Endothelial cell of umbilical vein (primary cell): ENCODE data around the gene LMF1. TPM values are rescaled to one million over a fixed set of nuclear protein-coding genes. Genes with fewer than 3 reads are reported as not detected.
A peak's percentile ranks its signal among the peaks of the same experiment; 100 is the strongest.

Experiments
- BruUV-seq: library from RNA; stranded (reverse); fragments of 400-500 nt; replicated peaks from 2 replicates; lab custom pipeline; 2021; lab: Mats Ljungman, UMichigan
- CTCF ChIA-PET: fragments of 300-600, 350-600 bp; sonication (Branson Sonifier 250); formaldehyde crosslinking; loops from one replicate; lab custom pipeline; 2021; ENCODE audit warnings: antibody characterized with exemption, inconsistent platforms; lab: Charles Lee
- POLR2A ChIA-PET: fragments of 300-600, 350-600 bp; sonication (Branson Sonifier 250); formaldehyde crosslinking; loops from one replicate; lab custom pipeline; 2021; ENCODE audit warnings: antibody characterized with exemption, inconsistent platforms; lab: Charles Lee
- DNase-seq: peaks from one replicate; pipeline ENCODE4 v3.0.0-alpha.2; 2011; ENCODE audit warnings: low read depth, low spot score
- FAIRE-seq: peaks from 2 replicates; lab custom pipeline; 2011; peaks lifted over from hg19 to GRCh38; lab: Jason Lieb, UNC
- H2AFZ ChIP-seq: 2 replicates; pipeline ENCODE4 v1.6.0; 2012; ENCODE audit warnings: low read depth, low read length, control low read depth, inconsistent platforms
- H3K27ac ChIP-seq: 2 replicates; pipeline ENCODE4 v1.5.1; 2011; ENCODE audit warnings: low read depth, mild to moderate bottlenecking, control low read depth, low read length, moderate library complexity; ENCODE audit not compliant: insufficient read depth
- H3K27me3 ChIP-seq, 2 experiments: 2 replicates each; pipeline versions ENCODE4 v1.6.0 to v1.6.1; 2011; ENCODE audit warnings: low read length in 2 of 2, mixed read lengths in 1 of 2; ENCODE audit not compliant: control insufficient read depth in 2 of 2, insufficient read depth in 2 of 2
- H3K36me3 ChIP-seq, 2 experiments: 2 replicates in 1 of 2; 3 replicates in 1 of 2; pipeline ENCODE4 v1.5.1; 2011; ENCODE audit warnings: low read length in 2 of 2, mild to moderate bottlenecking in 1 of 2, moderate library complexity in 1 of 2; ENCODE audit not compliant: control insufficient read depth in 2 of 2, insufficient read depth in 2 of 2; ENCODE audit errors: extremely low read depth in 1 of 2
- H3K4me1 ChIP-seq: 3 replicates; pipeline ENCODE4 v1.5.1; 2011; ENCODE audit warnings: mild to moderate bottlenecking, low read length; ENCODE audit not compliant: control insufficient read depth, insufficient read depth; ENCODE audit errors: extremely low read depth
- H3K4me2 ChIP-seq: 2 replicates; pipeline ENCODE4 v1.6.1; 2011; ENCODE audit warnings: low read length, control low read depth, mixed read lengths; ENCODE audit not compliant: insufficient read depth
- H3K4me3 ChIP-seq, 3 experiments: fragments of 200-600 bp in 1 of 3; sonication (generic), shearing (Covaris generic) in 1 of 3; replicated peaks in 1 of 3; 2 replicates each; pipeline ENCODE4 v1.5.1; 2011 to 2016; ENCODE audit warnings: control low read depth in 3 of 3, low read length in 3 of 3, mild to moderate bottlenecking in 2 of 3, inconsistent platforms in 1 of 3, low read depth in 1 of 3, moderate library complexity in 1 of 3; ENCODE audit not compliant: insufficient read depth in 1 of 3
- H3K79me2 ChIP-seq: 2 replicates; pipeline ENCODE4 v1.6.0; 2012; ENCODE audit warnings: low read length, inconsistent platforms; ENCODE audit not compliant: control insufficient read depth, insufficient read depth
- H3K9ac ChIP-seq: replicated peaks from 2 replicates; pipeline ENCODE3; 2011; ENCODE audit warnings: low read length, control low read depth; ENCODE audit not compliant: insufficient read depth; ENCODE audit errors: extremely low read depth
- H3K9me1 ChIP-seq: replicated peaks from 3 replicates; pipeline ENCODE4 v1.6.0; 2011; ENCODE audit warnings: mild to moderate bottlenecking, low read length; ENCODE audit not compliant: control insufficient read depth, insufficient read depth; ENCODE audit errors: extremely low read depth
- H3K9me3 ChIP-seq: replicated peaks from 2 replicates; pipeline ENCODE4 v1.5.1; 2012; ENCODE audit warnings: low read length, inconsistent platforms; ENCODE audit not compliant: control insufficient read depth, insufficient read depth
- H4K20me1 ChIP-seq: replicated peaks from 2 replicates; pipeline ENCODE3; 2011; ENCODE audit warnings: mild to moderate bottlenecking, low read length; ENCODE audit not compliant: control insufficient read depth, insufficient read depth; ENCODE audit errors: extremely low read depth
- EZH2 ChIP-seq: IDR thresholded peaks from 2 replicates; pipeline ENCODE4 v1.6.1; 2012; ENCODE audit warnings: borderline replicate concordance, low read depth, mild to moderate bottlenecking, moderate library complexity, low read length, inconsistent platforms; ENCODE audit not compliant: severe bottlenecking
- FOS ChIP-seq: IDR thresholded peaks from 2 replicates; pipeline ENCODE4 v1.6.1; 2011; ENCODE audit warnings: mild to moderate bottlenecking, low read length, moderate library complexity, borderline replicate concordance; ENCODE audit not compliant: insufficient read depth
- JUN ChIP-seq: IDR thresholded peaks from 2 replicates; pipeline ENCODE4 v1.6.1; 2011; ENCODE audit warnings: borderline replicate concordance, low read depth; ENCODE audit not compliant: insufficient read length, insufficient read depth
- MAX ChIP-seq: IDR thresholded peaks from 2 replicates; pipeline ENCODE4 v1.6.1; 2011; ENCODE audit not compliant: insufficient read depth, insufficient read length
- POLR2A ChIP-seq: IDR thresholded peaks from 2 replicates; pipeline ENCODE4 v1.6.1; 2012; ENCODE audit warnings: low read depth, mild to moderate bottlenecking, control low read depth, low read length
- POLR2AphosphoS5 ChIP-seq: IDR thresholded peaks from 2 replicates; pipeline ENCODE4 v1.6.1; 2012; ENCODE audit warnings: low read depth, mild to moderate bottlenecking, control low read depth, low read length, moderate library complexity; ENCODE audit not compliant: insufficient read depth
- dilution Hi-C: fragments of 300-500 bp; cut with MboI; formaldehyde crosslinking; loops from one replicate; pipeline ENCODE4 v1.15.0; 2019; ENCODE audit warnings: low sequenced_read_pairs; ENCODE audit not compliant: extremely low pct_ligation_motif_present
- intact Hi-C: fragments of 100-400 bp; cut with micrococcal nuclease; formaldehyde crosslinking; loops from one replicate; pipeline ENCODE4 v1.10.0; 2022
- polyA plus RNA-seq, 4 experiments: library from polyadenylated mRNA; depleted of rRNA in 3 of 4; stranded (reverse) in 3 of 4; unstranded in 1 of 4; fragments of >200 nt; gene quantifications; 2 replicates each; pipeline versions ENCODE4 v1.2.1 to v1.2.3, GENCODE V29; 2011 to 2012; ENCODE audit warnings: missing spikeins in 1 of 4
- total RNA-seq: library from RNA; stranded (reverse); gene quantifications from 2 replicates; pipeline ENCODE4 v1.2.3, GENCODE V29; 2021

LMF1 gene
- total and polyA plus RNA-seq, 2 donors (not counting 3 experiments of a cell fraction or from before 2014, with no cell fraction given), result 17.8 TPM

GRCh38 chr16:1003391-1004347 is 32.9 kb upstream of the LMF1 start:
- POLR2A ChIA-PET, result no interaction called here
- Histone ChIP-seq H3K27me3 (no peaks in the 10 kb centered on the region), H3K9me3 (no peaks in the 10 kb centered on the region), H4K20me1 (no peaks in the 10 kb centered on the region), H3K9ac (no peak overlapping the region), H2AFZ (no peak overlapping the region), H3K27ac (no peak overlapping the region), H3K36me3 (no peaks in the 10 kb centered on the region), H3K4me3 (no peak overlapping the region), H3K4me1 (peaks cover 16% of the 10 kb centered on the region), H3K9me1 (no peaks in the 10 kb centered on the region), H3K4me2 (no peak overlapping the region), H3K79me2 (no peaks in the 10 kb centered on the region)
- CTCF ChIA-PET, result no interaction called here
- DNase-seq, result peak; percentile 8
- TF ChIP-seq MAX (no peak), POLR2AphosphoS5 (peak; percentile 40), FOS (peak; percentile 9)
- intact Hi-C loops (no loop called here), dilution Hi-C loops (no loop called here)
- peak; percentile 84 for FAIRE-seq
- BruUV-seq, result no TSS peak

DNA sequence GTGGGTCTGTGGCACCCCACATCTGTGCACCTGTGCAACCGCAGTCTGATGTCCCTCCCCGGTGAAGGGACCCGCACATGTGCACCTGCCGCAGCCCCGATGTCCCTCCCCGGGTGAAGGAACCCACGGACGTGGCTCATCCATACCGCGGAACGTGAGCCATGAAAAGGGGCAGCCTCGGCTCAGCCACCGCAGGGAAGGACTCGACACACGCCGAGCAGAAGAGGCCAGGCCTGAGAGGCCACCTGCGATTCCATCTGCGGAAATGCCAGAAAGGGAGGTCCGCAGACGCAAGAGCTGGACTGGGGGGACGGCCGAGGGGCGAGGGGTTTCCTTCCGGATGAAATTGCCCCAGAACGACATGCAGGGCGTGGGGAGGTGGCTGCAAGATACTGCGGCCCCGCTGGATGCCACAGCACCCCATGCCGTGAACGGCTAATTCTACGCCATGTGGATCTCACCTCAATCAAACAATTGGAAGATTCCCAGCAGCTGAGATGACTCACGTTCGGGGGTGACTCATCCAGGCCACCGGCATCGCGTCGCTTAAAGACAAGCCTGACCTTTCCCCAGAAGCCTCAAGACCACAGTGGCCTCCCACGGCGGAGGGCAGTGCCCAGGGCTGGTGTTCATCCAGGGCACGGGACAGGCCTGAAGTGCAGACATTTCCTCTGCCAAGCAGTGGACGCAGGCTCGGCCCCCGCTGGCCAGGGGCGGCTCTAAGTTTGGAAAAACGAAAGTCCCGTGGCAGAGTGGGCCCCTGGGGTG is 31.8 kb upstream of the LMF1 start:
- BruUV-seq, result no TSS peak
- no peak overlapping the region for H3K9ac ChIP-seq
- H3K9me3 ChIP-seq, result no peaks in the 10 kb centered on the region
- dilution Hi-C loops (no loop called here), intact Hi-C loops (no loop called here)
- no peak overlapping the region for H2AFZ ChIP-seq
- DNase-seq (peak; percentile 81), FAIRE-seq (peak; percentile 95)
- H3K27me3 ChIP-seq, result no peaks in the 10 kb centered on the region
- POLR2A ChIA-PET, result no interaction called here
- CTCF ChIA-PET, result interaction anchor here (0.8 kb wide), 1 partner anchor 39 kb away, joined by 6 read pairs; no protein-coding TSS in a partner anchor
- H4K20me1 ChIP-seq, result no peaks in the 10 kb centered on the region
- H3K79me2 ChIP-seq, result no peaks in the 10 kb centered on the region
- H3K4me2 ChIP-seq, result no peak overlapping the region
- no peak overlapping the region for H3K4me3 ChIP-seq
- no peaks in the 10 kb centered on the region for H3K9me1 ChIP-seq
- no peak for TF ChIP-seq EZH2
- no peak for TF ChIP-seq POLR2A
- TF ChIP-seq POLR2AphosphoS5, result peak; percentile 63
- TF ChIP-seq FOS, result peak; percentile 96
- no peak for TF ChIP-seq MAX
- peak; percentile 96 for TF ChIP-seq JUN
- H3K27ac ChIP-seq, result peak overlapping the region; percentile 10
- H3K4me1 ChIP-seq, result peaks cover 22% of the 10 kb centered on the region
- no peaks in the 10 kb centered on the region for H3K36me3 ChIP-seq
